Measurements from ENCODE around the gene USF1. TPM values are rescaled to one million over a fixed set of nuclear protein-coding genes. Genes with fewer than 3 reads are reported as not detected.

The USF1 gene
- total RNA-seq, 6 donors from 2014 or later = 78.2 to 151 (median 84.2) TPM

DNA sequence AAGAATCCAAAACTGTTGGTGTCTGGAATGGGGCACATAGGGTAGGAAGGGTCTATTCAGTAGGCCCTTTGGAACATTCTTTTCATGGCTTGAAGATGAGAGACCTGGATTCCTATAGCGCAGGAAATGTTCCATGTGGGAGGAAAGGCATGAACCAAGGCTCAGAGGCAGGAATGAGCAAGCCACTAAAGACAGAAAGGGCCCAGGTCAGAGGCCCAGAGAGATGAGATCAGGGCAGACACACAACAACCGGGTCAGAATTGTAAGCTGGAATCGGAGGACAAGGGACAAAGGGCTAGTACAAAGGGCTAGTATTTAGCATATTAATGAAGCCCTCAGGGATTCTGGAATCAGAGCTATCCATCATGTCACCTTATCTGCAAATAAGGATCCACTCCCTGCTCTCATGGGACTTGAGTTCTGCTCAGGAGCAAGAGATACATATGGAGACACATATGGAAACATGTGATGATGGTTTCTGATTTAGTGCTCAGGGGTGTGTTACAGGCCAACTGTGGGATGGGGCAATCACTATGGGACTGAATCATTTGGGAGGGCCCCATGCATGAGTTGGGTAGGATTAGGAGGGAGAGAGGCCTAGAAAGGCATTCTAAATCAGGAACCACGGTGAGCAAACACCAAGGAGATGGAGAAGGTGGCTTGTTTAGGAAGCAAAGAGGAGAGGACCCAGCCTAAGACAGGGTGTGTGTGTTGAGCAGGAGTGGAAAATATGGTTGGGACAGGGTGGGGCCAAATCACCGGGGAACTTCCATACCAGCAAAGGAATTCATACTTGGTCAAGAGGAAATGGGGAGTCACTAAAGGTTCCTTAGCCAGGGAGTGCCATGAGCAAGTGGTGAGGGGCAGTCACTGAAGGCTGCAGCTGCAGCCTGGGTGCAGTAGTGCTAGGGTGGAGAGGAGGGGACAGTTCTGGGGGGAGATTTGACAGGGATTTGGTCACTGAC is 34.9 kb upstream of the USF1 start:
- peak overlapping the region in 2 of 4 donors; percentile 2 to 11 for H3K27ac ChIP-seq

DNA sequence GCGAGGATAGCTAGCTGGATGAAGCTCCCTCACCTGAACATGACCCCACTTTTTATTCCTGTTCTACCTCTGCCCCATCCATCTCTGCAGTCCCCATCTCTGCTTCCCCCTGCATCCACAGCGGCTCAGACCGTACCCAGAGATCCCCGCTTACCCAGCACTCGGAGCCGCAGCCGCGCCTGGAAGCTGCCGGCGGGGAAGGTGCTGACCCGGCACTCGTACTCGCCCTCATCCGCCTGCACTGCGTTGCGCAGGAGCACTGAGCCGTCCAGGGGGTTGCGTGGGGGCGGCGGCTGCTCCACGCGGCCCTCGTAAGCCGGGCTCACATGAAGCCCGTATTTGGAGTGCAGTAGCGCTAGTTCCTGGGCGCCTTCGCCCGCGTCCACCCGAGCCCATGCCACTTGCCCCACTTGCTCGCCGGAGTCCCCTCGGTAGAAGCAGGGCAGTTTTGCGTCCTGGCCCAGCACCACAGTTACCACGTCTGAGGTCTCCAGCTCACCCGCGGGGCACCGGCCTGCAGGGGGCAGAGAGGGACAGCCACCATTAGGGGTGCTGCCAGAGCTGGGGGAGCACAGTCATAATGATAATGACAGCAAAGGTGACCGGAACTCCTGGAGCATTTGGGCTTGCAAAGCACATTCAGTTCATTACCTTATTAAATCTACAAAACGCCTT is 33.8 kb upstream of the USF1 start:
- ATAC-seq (ENCODE audit: low FRiP score in 2 of 2) (no peak), DNase-seq (peak in 1 of 2 donors; percentile 77)
- peaks cover 14 to 30% (median 24%) of the 10 kb centered on the region in 4 donors for H3K4me1 ChIP-seq
- no peaks in the 10 kb centered on the region for H3K27me3 ChIP-seq
- H3K27ac ChIP-seq = no peak overlapping the region
- no peaks in the 10 kb centered on the region for H3K36me3 ChIP-seq
- H3K9me3 ChIP-seq = no peaks in the 10 kb centered on the region
- H3K4me3 ChIP-seq = no peak overlapping the region
- 66 to 76% methylated on average over 38 to 41 of the region's 41 CpGs for WGBS, 2 donors
- TF ChIP-seq EP300 (IDR thresholded peaks at IDR 0.05) = no peak
- TF ChIP-seq POLR2AphosphoS5 (IDR thresholded peaks at IDR 0.05) = no peak
- no peak for TF ChIP-seq POLR2A (IDR thresholded peaks at IDR 0.05)
- TF ChIP-seq, protein P1, sequence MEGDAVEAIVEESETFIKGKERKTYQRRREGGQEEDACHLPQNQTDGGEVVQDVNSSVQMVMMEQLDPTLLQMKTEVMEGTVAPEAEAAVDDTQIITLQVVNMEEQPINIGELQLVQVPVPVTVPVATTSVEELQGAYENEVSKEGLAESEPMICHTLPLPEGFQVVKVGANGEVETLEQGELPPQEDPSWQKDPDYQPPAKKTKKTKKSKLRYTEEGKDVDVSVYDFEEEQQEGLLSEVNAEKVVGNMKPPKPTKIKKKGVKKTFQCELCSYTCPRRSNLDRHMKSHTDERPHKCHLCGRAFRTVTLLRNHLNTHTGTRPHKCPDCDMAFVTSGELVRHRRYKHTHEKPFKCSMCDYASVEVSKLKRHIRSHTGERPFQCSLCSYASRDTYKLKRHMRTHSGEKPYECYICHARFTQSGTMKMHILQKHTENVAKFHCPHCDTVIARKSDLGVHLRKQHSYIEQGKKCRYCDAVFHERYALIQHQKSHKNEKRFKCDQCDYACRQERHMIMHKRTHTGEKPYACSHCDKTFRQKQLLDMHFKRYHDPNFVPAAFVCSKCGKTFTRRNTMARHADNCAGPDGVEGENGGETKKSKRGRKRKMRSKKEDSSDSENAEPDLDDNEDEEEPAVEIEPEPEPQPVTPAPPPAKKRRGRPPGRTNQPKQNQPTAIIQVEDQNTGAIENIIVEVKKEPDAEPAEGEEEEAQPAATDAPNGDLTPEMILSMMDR (IDR thresholded peaks at IDR 0.05) = no peak

More for the DNA sequence above, 34.9 kb upstream of the USF1 start:
- Histone ChIP-seq H3K9me3 (no peaks in the 10 kb centered on the region), H3K27me3 (no peaks in the 10 kb centered on the region), H3K4me1 (peaks cover 15 to 39% (median 31%) of the 10 kb centered on the region in 4 donors), H3K36me3 (no peaks in the 10 kb centered on the region), H3K4me3 (no peak overlapping the region)
- WGBS, 2 donors = 74 to 82% methylated on average over 5 of the region's 5 CpGs
- DNase-seq (no peak), ATAC-seq (ENCODE audit: low FRiP score in 2 of 2) (no peak)
- TF ChIP-seq, protein P1 (IDR thresholded peaks at IDR 0.05) = no peak
- TF ChIP-seq EP300 (IDR thresholded peaks at IDR 0.05) = no peak
- no peak for TF ChIP-seq POLR2A (IDR thresholded peaks at IDR 0.05)
- TF ChIP-seq POLR2AphosphoS5 (IDR thresholded peaks at IDR 0.05) = no peak

DNA sequence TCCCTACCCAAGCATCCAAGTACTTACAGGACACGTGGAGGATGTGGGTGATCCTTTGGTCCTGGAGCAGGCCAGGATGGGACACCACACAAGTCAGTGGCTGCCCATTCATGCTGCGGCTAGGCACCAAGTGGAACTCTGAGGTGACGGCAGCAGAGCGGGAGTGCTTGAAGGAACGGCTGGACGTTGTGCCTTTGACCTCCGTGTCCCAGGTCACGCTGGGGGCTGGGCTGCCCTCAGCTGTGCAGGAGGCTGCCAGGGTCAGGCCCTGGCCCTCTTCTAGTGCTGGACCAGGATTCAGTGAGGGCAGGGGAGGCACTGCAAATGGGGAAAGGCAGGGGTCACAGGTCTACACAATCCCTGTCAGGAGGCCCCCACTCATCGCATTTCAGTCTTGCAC is 31.6 kb upstream of the USF1 start:
- no peak for TF ChIP-seq POLR2A (IDR thresholded peaks at IDR 0.05)
- no peak for TF ChIP-seq EP300 (IDR thresholded peaks at IDR 0.05)
- Histone ChIP-seq H3K4me3 (no peak overlapping the region), H3K4me1 (peaks cover 0 to 9% (median 5%) of the 10 kb centered on the region in 4 donors), H3K9me3 (no peaks in the 10 kb centered on the region), H3K36me3 (no peaks in the 10 kb centered on the region), H3K27ac (no peak overlapping the region), H3K27me3 (no peaks in the 10 kb centered on the region)
- ATAC-seq (ENCODE audit: low FRiP score in 2 of 2) (no peak), DNase-seq (peak in 1 of 2 donors; percentile 39)
- WGBS, 2 donors = 74 to 83% methylated on average over 7 to 9 of the region's 9 CpGs

DNA sequence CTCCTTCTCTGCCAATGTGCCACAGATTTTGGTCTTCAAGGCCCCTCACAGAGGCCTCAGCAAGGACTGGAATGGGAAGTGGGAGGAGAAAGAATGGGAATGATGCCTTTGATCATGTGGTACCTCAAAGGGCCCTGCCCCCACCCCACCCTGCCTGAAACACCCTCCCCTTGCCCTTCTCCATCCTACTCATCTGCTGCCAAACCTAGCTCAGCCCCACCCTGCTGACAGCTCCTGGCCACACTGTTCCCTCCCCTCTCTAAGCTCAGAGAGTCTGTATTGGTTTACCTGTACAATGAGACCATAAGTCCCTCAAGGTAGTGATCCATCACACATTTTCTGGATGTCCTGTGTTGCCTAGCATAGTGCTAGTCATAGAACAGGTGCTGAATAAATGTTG is 30.6 kb upstream of the USF1 start:
- H3K36me3 ChIP-seq = no peaks in the 10 kb centered on the region
- no peak overlapping the region for H3K4me3 ChIP-seq
- TF ChIP-seq POLR2AphosphoS5 (IDR thresholded peaks at IDR 0.05) (no peak), POLR2A (IDR thresholded peaks at IDR 0.05) (no peak), EP300 (IDR thresholded peaks at IDR 0.05) (no peak)
- TF ChIP-seq, protein P1 (IDR thresholded peaks at IDR 0.05) = no peak
- no peak for ATAC-seq (ENCODE audit: low FRiP score in 2 of 2)
- H3K4me1 ChIP-seq = peaks cover 0 to 5% (median 2%) of the 10 kb centered on the region in 4 donors
- no peak for DNase-seq
- H3K9me3 ChIP-seq = no peaks in the 10 kb centered on the region
- H3K27ac ChIP-seq = no peak overlapping the region
- H3K27me3 ChIP-seq = no peaks in the 10 kb centered on the region

DNA sequence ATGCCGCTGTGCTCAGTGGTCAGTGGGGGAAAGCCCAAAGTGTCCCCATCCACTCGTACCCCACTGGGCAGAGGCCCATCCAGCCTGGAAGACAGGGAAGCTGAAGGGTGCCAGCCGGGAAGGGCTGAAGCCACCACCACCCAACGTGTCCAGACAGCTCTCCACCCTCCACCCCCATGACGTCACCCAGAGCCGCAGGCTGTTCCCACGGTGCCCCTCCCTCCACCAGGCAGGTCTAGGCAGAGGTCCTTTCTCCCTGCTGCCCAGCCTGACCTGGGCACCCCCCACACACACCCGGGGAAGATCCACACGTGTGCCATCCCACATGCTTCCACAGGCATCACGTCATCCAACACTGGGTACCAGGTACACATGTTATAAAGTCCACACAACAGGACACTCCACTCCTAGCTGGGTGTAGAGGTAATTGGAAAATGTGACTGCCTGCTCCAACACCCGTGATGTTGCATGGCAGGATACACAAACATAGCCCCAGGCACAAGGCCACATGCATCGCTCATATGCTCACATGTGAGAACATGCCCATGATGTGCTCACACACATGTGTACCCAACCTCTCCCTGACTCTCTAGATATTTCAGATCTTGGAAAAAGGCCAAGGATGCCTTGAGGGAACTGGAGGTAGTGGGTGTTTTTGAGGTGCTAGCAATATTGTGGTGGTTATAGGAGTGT is 29.0 kb upstream of the USF1 start:
- Histone ChIP-seq H3K4me1 (peaks cover 0 to 5% (median 2%) of the 10 kb centered on the region in 4 donors), H3K4me3 (no peak overlapping the region), H3K36me3 (no peaks in the 10 kb centered on the region), H3K27ac (no peak overlapping the region), H3K9me3 (no peaks in the 10 kb centered on the region), H3K27me3 (no peaks in the 10 kb centered on the region)
- TF ChIP-seq POLR2A (IDR thresholded peaks at IDR 0.05) (no peak), POLR2AphosphoS5 (IDR thresholded peaks at IDR 0.05) (no peak), EP300 (IDR thresholded peaks at IDR 0.05) (no peak)
- TF ChIP-seq, protein P1 (IDR thresholded peaks at IDR 0.05) = no peak
- DNase-seq (peak in 1 of 2 donors; percentile 47), ATAC-seq (ENCODE audit: low FRiP score in 2 of 2) (no peak)
- 81 to 94% methylated on average over 3 to 12 of the region's 12 CpGs for WGBS, 2 donors
